Measurements from ENCODE around the gene ANAPC2. TPM values are rescaled to one million over a fixed set of nuclear protein-coding genes. Genes with fewer than 3 reads are reported as not detected.

The ANAPC2 gene
- total and polyA plus RNA-seq, 2 of the 4 experiments (the other 2 are of a cell fraction): 9.3 to 29.5 TPM

GRCh38 chr9:137228506-137228967 lies 40.2 kb upstream of the ANAPC2 start:
- BruUV-seq (replicated peaks): no TSS peak
- no peak overlapping the region for H3K4ac ChIP-seq (ENCODE audit: low read depth, low read length)
- no peak overlapping the region for H2BK20ac ChIP-seq (ENCODE audit: low read depth, low read length)
- peaks cover 5% of the 10 kb centered on the region; the same call in 1 of the 2 replicates for H3K4me1 ChIP-seq (ENCODE audit: control insufficient read depth, insufficient read depth, low read length)
- no peak overlapping the region for H2AFZ ChIP-seq (replicated peaks; ENCODE audit: low read length, poor library complexity)
- no peak overlapping the region for H3K14ac ChIP-seq (replicated peaks; ENCODE audit: low read depth, low read length)
- TF ChIP-seq BHLHE40 (IDR thresholded peaks at IDR 0.05; ENCODE audit: low read depth, low read length): no peak
- TF ChIP-seq, protein P1, sequence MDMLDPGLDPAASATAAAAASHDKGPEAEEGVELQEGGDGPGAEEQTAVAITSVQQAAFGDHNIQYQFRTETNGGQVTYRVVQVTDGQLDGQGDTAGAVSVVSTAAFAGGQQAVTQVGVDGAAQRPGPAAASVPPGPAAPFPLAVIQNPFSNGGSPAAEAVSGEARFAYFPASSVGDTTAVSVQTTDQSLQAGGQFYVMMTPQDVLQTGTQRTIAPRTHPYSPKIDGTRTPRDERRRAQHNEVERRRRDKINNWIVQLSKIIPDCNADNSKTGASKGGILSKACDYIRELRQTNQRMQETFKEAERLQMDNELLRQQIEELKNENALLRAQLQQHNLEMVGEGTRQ (IDR thresholded peaks at IDR 0.05; ENCODE audit: low read depth, low read length): no peak
- no peak for TF ChIP-seq SMC3 (IDR thresholded peaks at IDR 0.05; ENCODE audit: low read depth, low read length)
- TF ChIP-seq, protein P2, sequence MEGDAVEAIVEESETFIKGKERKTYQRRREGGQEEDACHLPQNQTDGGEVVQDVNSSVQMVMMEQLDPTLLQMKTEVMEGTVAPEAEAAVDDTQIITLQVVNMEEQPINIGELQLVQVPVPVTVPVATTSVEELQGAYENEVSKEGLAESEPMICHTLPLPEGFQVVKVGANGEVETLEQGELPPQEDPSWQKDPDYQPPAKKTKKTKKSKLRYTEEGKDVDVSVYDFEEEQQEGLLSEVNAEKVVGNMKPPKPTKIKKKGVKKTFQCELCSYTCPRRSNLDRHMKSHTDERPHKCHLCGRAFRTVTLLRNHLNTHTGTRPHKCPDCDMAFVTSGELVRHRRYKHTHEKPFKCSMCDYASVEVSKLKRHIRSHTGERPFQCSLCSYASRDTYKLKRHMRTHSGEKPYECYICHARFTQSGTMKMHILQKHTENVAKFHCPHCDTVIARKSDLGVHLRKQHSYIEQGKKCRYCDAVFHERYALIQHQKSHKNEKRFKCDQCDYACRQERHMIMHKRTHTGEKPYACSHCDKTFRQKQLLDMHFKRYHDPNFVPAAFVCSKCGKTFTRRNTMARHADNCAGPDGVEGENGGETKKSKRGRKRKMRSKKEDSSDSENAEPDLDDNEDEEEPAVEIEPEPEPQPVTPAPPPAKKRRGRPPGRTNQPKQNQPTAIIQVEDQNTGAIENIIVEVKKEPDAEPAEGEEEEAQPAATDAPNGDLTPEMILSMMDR (conservative IDR thresholded peaks at IDR 0.05; ENCODE audit: low read depth, low read length): no peak
- TF ChIP-seq ELK1 (IDR thresholded peaks at IDR 0.05; ENCODE audit: borderline replicate concordance, low read depth, low read length): no peak
- H2AK5ac ChIP-seq (ENCODE audit: low read depth, low read length): no peak overlapping the region
- H4K20me1 ChIP-seq (ENCODE audit: insufficient read depth, low read length): no peaks in the 10 kb centered on the region
- H4K8ac ChIP-seq (ENCODE audit: low read depth in 2 of 2, low read length in 2 of 2): no peak overlapping the region
- intact Hi-C loops (cut with micrococcal nuclease) (no loop called here), in situ Hi-C loops (cut with MboI; ENCODE audit: low sequenced_read_pairs) (loop anchor here (5.0 kb wide), 1 partner anchor 106 kb away; no protein-coding TSS in a partner anchor), dilution Hi-C loops (cut with HindIII; ENCODE audit: low sequenced_read_pairs, unreplicated experiment) (no loop called here)
- WGBS, 2 experiments (ENCODE audit: extremely low coverage in 2 of 2, insufficient read length in 1 of 2): 74% methylated on average over 12 of the region's 29 CpGs; no CpG with 5 or more reads in 1 of the 2 experiments
- no peaks in the 10 kb centered on the region for H3K9me3 ChIP-seq (ENCODE audit: control insufficient read depth, insufficient read depth, low read length)
- H3K56ac ChIP-seq (ENCODE audit: extremely low read depth, insufficient read depth, low read length): no peak overlapping the region
- ChIA-PET POLR2A (ENCODE audit: unreplicated experiment) (no interaction called here), CTCF (no interaction called here)
- peaks cover 1% of the 10 kb centered on the region; the same call in 1 of the 2 replicates for H3K27me3 ChIP-seq (ENCODE audit: control insufficient read depth, insufficient read depth, low read length)
- no peak overlapping the region for H2AK9ac ChIP-seq (replicated peaks; ENCODE audit: low read depth, low read length, poor library complexity)
- no peak overlapping the region for H4K5ac ChIP-seq (ENCODE audit: low read depth, low read length)
- no peaks in the 10 kb centered on the region for H3K79me1 ChIP-seq (ENCODE audit: low read depth in 1 of 2, low read length in 2 of 2)
- no peak for DNase-seq
- H3K9me1 ChIP-seq (ENCODE audit: insufficient read depth, low read length): no peaks in the 10 kb centered on the region
- H2BK120ac ChIP-seq (ENCODE audit: low read depth, low read length): no peak overlapping the region
- no peaks in the 10 kb centered on the region for H3K36me3 ChIP-seq (ENCODE audit: control insufficient read depth, insufficient read depth, low read length)
- no peak overlapping the region for H3K9ac ChIP-seq (ENCODE audit: low read depth, low read length)
- no peak overlapping the region for H2BK5ac ChIP-seq (ENCODE audit: low read depth, low read length, poor library complexity, severe bottlenecking)
- no peak overlapping the region for H4K91ac ChIP-seq (ENCODE audit: insufficient read depth, low read depth, low read length)
- no peak overlapping the region for H3K27ac ChIP-seq (ENCODE audit: insufficient read depth, low read length)
- no peak overlapping the region for H3K4me3 ChIP-seq (ENCODE audit: insufficient read depth, low read depth, low read length)
- no peak overlapping the region for H3K23ac ChIP-seq (ENCODE audit: low read depth, low read length)
- no peak overlapping the region for H3K18ac ChIP-seq (ENCODE audit: low read depth, low read length)
- H3K4me2 ChIP-seq (ENCODE audit: low read depth, low read length): no peak overlapping the region
- H2BK15ac ChIP-seq (ENCODE audit: low read depth, low read length): no peak overlapping the region
- no peak for ATAC-seq (ENCODE audit: low read depth)
